GM18502 (cell line): Measurements from ENCODE around the gene SLC9A1.

Source experiments
- ATAC-seq: cut with Tn5 transposase; IDR thresholded peaks from one replicate; pipeline ENCODE4 v1.9.1; 2021; ENCODE audit warnings: mild to moderate bottlenecking; ENCODE audit not compliant: unreplicated experiment, poor library complexity

SLC9A1 gene

GRCh38 chr1:27086628-27087027 is 68.3 kb downstream of the SLC9A1 start:
- no peak for ATAC-seq

DNA sequence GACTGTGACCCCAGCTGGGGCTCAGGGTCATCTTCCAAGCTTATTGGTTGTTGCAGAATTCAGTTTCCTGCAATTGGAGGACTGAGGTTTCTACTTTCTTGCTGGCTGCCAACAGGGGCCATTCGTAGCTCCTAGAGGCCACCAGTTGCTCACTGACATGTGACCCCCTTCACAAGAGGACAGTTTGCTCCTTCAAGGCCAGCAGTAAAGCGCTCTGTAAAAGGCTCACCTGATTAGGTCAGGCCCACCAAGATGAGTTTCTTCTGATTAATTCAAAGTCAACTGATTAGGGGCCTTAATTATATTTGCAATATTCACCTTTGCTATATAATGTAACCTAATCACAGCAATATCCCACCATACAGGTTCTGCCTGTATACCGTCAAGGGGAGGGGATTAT is 68.9 kb downstream of the SLC9A1 start:
- ATAC-seq, result no peak

- no peak for ATAC-seq
Observed at GRCh38 chr1:27084107-27084506, 70.8 kb downstream of the SLC9A1 start.

- no peak for ATAC-seq
Observed at GRCh38 chr1:27077968-27078367, 77.0 kb downstream of the SLC9A1 start.

DNA sequence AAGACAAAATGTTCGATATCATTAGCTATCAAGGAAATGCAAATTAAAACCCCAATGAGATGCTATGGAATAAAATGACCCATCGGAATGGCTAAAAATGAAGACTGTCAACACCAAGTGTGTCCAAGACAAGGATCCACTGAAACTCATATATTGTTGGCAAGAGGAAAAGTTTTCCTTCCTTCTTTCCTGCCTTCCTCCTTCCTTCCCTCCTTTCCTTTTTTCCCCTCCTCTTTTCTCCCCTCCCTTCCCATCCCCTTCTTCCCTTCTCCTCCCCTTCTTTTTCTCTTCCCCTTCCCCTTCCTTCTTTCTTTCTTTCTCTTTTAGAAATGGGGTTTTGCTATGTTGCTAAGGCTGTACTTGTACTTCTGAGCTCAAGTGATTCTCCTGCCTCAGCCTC is 78.1 kb downstream of the SLC9A1 start:
- no peak for ATAC-seq

DNA sequence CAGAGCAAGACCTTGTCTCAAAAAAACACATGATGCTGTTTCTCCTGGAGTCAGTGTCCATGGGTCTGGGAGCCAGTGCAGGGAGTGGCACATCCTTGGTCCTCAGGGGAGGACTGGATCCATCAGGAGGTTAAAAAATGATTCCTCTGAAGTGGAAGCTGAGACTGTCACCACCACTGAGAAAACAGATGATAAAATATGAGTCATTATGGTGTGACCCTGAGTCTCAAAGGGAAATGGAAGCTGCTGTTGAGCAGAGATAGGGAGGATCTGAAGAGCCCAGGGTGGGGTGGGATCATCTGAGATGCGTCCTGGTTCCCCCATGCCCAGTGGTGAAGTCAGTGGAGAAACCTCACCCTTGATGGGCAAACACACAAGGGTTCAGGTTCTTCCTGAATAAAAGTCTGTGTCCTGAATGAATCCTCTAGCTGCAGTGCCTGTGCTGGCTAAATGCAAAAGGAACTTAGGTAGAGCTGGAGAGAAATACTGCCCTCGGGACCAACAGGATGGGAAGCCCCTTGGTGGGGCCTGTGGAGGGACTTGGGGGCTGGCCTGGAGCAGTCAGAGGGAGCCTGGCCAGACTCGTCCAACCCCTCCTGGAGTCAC is 80.6 kb downstream of the SLC9A1 start:
- ATAC-seq, result no peak

DNA sequence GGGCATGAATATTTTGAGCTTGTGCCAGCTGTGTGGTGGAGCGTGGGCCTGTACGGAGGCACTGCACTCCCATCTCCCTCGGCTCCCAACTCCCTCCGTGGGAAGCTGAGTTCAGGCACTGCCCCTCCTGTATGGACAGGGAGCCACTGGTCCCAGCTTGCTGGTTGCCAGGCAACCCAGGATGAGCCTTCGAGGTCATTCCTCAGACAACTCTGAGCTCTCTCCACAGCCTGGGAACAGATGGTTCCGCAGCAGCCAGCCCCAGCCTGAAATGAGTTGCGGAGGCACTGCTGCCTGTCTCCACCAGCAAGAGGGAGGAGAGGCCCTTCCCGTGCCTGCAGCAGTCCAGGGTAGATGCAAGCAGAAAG is 83.9 kb downstream of the SLC9A1 start:
- no peak for ATAC-seq

- no peak for ATAC-seq
Observed at GRCh38 chr1:27070390-27071048, 84.4 kb downstream of the SLC9A1 start.

DNA sequence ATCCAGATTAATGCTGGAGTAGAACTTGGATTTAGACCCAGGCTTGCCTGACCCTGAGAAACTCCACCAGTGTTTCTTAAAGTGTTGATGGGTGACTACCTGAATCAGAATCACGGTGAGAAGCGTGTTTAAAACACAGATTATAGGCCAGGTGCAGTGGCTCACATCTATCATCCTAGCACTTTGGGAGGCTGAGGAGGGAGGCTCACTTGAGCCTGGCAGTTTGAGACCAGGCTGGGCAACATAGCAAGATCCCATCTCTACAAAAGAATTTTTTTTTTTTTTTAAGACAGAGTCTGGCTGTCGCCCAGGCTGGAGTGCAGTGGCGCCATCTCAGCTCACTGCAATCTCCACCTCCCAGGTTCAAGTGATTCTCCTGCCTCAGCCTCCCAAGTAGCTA is 86.0 kb downstream of the SLC9A1 start:
- no peak for ATAC-seq

- ATAC-seq, result no peak
Observed at GRCh38 chr1:27065999-27066630, 88.8 kb downstream of the SLC9A1 start.

GRCh38 chr1:27060891-27061290 is 94.0 kb downstream of the SLC9A1 start:
- no peak for ATAC-seq

DNA sequence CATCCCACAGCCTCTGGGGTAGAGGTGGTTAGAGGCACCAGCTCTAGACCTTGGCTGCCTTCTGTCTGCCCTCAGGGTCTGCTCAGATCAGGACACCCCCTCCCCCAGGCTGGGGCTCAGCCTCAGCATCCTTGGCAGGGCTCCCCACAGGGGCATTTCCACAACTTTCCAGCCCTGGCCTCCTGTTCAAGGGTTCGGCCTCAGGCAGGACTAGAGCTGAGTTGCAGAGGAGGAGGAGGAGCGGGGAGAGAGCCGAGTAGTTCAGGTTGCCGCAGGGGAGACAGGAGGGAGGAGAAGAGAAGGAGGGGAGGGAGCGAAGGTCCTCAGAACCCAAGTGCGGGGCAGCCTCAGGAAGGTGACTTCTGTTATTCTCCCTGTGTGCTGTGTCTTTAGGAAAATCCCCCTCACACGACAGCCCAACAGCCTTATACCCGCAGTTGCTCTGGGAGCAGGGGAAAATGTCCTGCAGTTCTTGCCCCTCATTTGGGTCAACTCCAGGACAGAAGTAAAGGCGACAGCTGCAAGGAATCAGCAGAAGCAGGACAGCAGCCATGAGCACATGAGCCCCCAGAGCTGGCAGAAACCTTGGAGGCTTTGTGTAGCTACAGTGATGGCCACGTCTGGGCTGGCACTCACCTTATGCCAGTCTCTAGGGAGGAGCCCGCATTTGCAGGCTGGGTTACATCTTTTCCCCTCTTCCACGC is 95.8 kb downstream of the SLC9A1 start:
- ATAC-seq, result no peak

- no peak for ATAC-seq
Observed at GRCh38 chr1:27057801-27058625, 96.9 kb downstream of the SLC9A1 start.

DNA sequence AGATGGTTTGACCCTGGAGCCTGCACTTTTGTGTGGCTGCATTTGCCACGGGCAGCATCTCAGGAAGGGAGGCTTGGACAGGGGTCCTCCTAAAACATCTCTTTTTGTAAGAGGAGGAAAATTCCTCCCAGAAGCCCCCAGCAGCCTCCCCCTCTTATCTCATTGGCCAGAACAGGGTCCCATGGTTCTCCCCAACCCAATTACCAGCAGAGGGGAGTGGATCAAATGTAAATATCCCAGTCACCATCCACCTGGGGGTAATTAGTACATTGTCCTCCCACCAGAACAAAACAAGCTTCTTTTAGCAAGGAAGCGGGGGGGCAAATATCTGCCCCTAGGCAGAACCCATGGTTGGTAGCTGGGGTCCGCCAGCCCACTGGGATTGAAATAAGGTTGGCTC is 97.5 kb downstream of the SLC9A1 start:
- ATAC-seq, result no peak

DNA sequence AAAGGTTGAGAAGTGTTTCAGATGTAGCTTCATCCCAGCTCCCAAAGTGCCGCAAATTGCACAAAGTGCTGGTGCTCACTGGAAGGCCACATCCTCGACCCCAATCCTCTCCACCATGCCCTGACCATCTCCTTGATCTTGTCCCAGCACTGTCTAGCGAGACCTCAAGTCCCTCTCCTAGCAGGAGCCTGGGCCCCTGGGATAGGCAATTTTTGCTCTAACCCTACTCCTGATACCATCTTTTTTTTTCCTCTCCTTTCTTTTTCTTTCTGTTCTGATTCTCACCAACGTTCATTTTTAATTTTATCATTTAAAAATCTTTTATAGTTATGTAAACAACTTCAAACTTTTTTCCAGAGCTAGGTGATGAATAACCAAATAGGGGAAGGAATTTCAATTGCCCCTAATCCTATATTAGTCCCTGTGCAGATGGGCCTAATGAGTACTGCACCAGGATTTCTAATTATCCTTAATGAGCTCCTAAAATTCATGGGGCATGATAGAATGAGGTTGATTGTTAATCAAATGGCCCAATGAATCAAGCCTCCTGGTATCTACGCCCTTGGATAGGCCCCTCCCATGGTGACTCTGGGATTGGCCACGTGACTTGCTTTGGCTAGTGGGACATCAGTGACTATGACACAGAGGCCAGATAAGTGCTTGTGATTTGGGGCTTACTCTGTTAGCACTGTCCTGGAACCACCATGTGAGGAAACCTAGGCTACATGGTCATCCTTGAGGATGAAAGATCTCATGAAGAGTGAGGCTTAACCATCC is 100.8 kb downstream of the SLC9A1 start:
- ATAC-seq, result no peak

DNA sequence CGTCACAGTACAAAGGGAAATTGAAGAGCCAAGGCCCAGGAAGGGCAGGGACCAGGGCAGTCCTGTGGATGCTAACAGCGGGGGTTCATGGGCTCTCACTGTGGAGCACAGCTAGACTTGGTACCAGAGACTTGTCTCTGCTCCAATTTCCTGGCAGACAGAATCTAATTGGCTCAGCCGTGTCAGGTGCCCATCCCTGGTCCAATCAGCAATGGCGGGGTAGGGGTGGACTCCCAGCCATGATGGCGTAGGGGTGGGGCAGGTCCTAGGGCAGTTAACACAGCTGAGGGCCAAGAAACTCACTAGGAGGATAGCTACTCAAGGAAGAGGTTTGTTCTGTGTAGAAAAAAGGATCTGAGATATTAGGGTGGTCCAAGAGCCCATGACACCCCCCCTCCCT is 102.4 kb downstream of the SLC9A1 start:
- ATAC-seq, result no peak

GRCh38 chr1:27049607-27050006 is 105.3 kb downstream of the SLC9A1 start:
- ATAC-seq, result no peak

GRCh38 chr1:27049100-27049499 is 105.8 kb downstream of the SLC9A1 start:
- no peak for ATAC-seq
